ENCODE measurements around the gene MED14.

- TF ChIP-seq CTCF (IDR thresholded peaks at IDR 0.05) (no peak), POLR2A (IDR thresholded peaks at IDR 0.05) (no peak)
These were observed 44.7 kb upstream of the MED14 start for GRCh38 chrX:40780082-40780481.
